ENCODE results near the gene RIMOC1. TPM values are rescaled to one million over a fixed set of nuclear protein-coding genes. Genes with fewer than 3 reads are reported as not detected.

Gene RIMOC1
- total and polyA plus RNA-seq, 2 donors (not counting 1 experiment from before 2014, with no cell fraction given) = 22.5 to 43.6 TPM

DNA sequence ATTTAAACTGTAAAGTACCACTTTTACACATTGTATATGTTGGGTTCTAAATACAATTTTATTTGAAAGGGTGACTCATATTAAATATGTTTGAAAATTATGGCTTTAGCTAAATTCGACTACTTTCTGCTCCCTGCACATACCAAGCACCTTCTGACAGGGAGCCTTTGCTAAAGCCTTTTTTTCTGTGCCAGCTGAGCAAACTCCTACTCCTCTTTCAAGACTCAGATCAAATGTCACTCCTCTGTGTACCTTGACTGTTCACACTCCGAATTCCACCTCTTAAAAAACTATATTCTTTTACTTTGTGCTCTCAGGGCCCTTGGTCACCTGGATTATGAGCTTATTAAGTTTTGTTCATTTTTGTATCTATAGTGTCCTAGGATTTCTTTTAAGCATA is 27.5 kb upstream of the RIMOC1 start:
- TF ChIP-seq EZH2 (IDR thresholded peaks at IDR 0.05; ENCODE audit: low read length, missing control alignments) (no peak), CTCF (conservative IDR thresholded peaks at IDR 0.05 in 1 of 2, IDR thresholded peaks at IDR 0.05 in 1 of 2; ENCODE audit: low read depth in 1 of 2, low read length in 2 of 2) (no peak)
- H3K36me3 ChIP-seq (ENCODE audit: control insufficient read depth, insufficient read depth, low read length) = no peaks in the 10 kb centered on the region

DNA sequence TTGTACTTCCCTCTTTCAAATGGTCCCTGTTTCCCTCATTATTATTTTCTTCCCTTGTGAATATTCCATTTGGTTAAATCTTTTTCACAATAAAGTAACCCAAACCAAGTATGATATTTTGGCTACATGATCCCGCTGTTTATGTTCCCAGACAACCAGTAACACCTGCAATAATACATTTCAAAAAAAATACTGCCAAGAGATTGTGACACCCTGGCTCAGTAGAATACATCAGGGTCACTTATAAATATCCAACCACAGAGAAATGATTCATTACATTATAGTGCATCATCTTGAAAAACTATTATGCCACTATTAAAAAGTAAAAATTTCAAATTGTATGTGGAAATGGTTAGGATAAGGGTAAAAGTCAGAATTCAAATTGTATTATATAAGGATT is 26.7 kb upstream of the RIMOC1 start:
- no peak overlapping the region for H2AFZ ChIP-seq (ENCODE audit: low read length)
- H3K9ac ChIP-seq (ENCODE audit: insufficient read depth, low read length) = no peak overlapping the region
- no peaks in the 10 kb centered on the region for H3K9me3 ChIP-seq (ENCODE audit: control insufficient read depth, insufficient read depth, low read depth, low read length)
- no peak overlapping the region for H3K4me3 ChIP-seq (replicated peaks in 1 of 4; ENCODE audit: control extremely low read depth in 1 of 4, insufficient read depth in 1 of 4, low read depth in 3 of 4, low read length in 4 of 4)
- no peak for DNase-seq (ENCODE audit: low read depth in 2 of 2)
- H3K27ac ChIP-seq (ENCODE audit: insufficient read depth, low read length) = no peak overlapping the region
- H4K20me1 ChIP-seq (ENCODE audit: control insufficient read depth, extremely low read depth, insufficient read depth, low read length) = no peaks in the 10 kb centered on the region
- H3K79me2 ChIP-seq (ENCODE audit: control insufficient read depth, insufficient read depth, low read length) = no peaks in the 10 kb centered on the region
- no peak overlapping the region for H3K4me2 ChIP-seq (ENCODE audit: extremely low read depth, insufficient read depth, low read length)
- no peak for TF ChIP-seq EZH2 (IDR thresholded peaks at IDR 0.05; ENCODE audit: low read length, missing control alignments)
- TF ChIP-seq CTCF (conservative IDR thresholded peaks at IDR 0.05 in 1 of 2, IDR thresholded peaks at IDR 0.05 in 1 of 2; ENCODE audit: low read depth in 1 of 2, low read length in 2 of 2) = no peak
- H3K4me1 ChIP-seq (ENCODE audit: control insufficient read depth, extremely low read depth, insufficient read depth, low read length) = no peaks in the 10 kb centered on the region
- H3K27me3 ChIP-seq (ENCODE audit: control insufficient read depth, insufficient read depth, low read length) = no peaks in the 10 kb centered on the region
- no peaks in the 10 kb centered on the region for H3K36me3 ChIP-seq (ENCODE audit: control insufficient read depth, insufficient read depth, low read length)

More for the DNA sequence above, 27.5 kb upstream of the RIMOC1 start:
- Histone ChIP-seq H3K27me3 (ENCODE audit: control insufficient read depth, insufficient read depth, low read length) (no peaks in the 10 kb centered on the region), H2AFZ (ENCODE audit: low read length) (no peak overlapping the region), H3K4me3 (replicated peaks in 1 of 4; ENCODE audit: control extremely low read depth in 1 of 4, insufficient read depth in 1 of 4, low read depth in 3 of 4, low read length in 4 of 4) (no peak overlapping the region), H3K4me2 (ENCODE audit: extremely low read depth, insufficient read depth, low read length) (no peak overlapping the region), H4K20me1 (ENCODE audit: control insufficient read depth, extremely low read depth, insufficient read depth, low read length) (no peaks in the 10 kb centered on the region), H3K9ac (ENCODE audit: insufficient read depth, low read length) (no peak overlapping the region), H3K27ac (ENCODE audit: insufficient read depth, low read length) (no peak overlapping the region), H3K4me1 (ENCODE audit: control insufficient read depth, extremely low read depth, insufficient read depth, low read length) (no peaks in the 10 kb centered on the region), H3K79me2 (ENCODE audit: control insufficient read depth, insufficient read depth, low read length) (no peaks in the 10 kb centered on the region), H3K9me3 (ENCODE audit: control insufficient read depth, insufficient read depth, low read depth, low read length) (no peaks in the 10 kb centered on the region)
- no peak for DNase-seq (ENCODE audit: low read depth in 2 of 2)

GRCh38 chr5:41878173-41878572 is 26.0 kb upstream of the RIMOC1 start:
- no peak overlapping the region for H3K27ac ChIP-seq (ENCODE audit: insufficient read depth, low read length)
- H3K36me3 ChIP-seq (ENCODE audit: control insufficient read depth, insufficient read depth, low read length) = no peaks in the 10 kb centered on the region
- H3K27me3 ChIP-seq (ENCODE audit: control insufficient read depth, insufficient read depth, low read length) = no peaks in the 10 kb centered on the region
- no peak overlapping the region for H3K4me2 ChIP-seq (ENCODE audit: extremely low read depth, insufficient read depth, low read length)
- H3K79me2 ChIP-seq (ENCODE audit: control insufficient read depth, insufficient read depth, low read length) = no peaks in the 10 kb centered on the region
- no peaks in the 10 kb centered on the region for H3K9me3 ChIP-seq (ENCODE audit: control insufficient read depth, insufficient read depth, low read depth, low read length)
- H3K4me1 ChIP-seq (ENCODE audit: control insufficient read depth, extremely low read depth, insufficient read depth, low read length) = no peaks in the 10 kb centered on the region
- H2AFZ ChIP-seq (ENCODE audit: low read length) = no peak overlapping the region
- DNase-seq (ENCODE audit: low read depth in 2 of 2) = no peak
- no peak for TF ChIP-seq CTCF (conservative IDR thresholded peaks at IDR 0.05 in 1 of 2, IDR thresholded peaks at IDR 0.05 in 1 of 2; ENCODE audit: low read depth in 1 of 2, low read length in 2 of 2)
- no peak for TF ChIP-seq EZH2 (IDR thresholded peaks at IDR 0.05; ENCODE audit: low read length, missing control alignments)
- H4K20me1 ChIP-seq (ENCODE audit: control insufficient read depth, extremely low read depth, insufficient read depth, low read length) = no peaks in the 10 kb centered on the region
- no peak overlapping the region for H3K4me3 ChIP-seq (replicated peaks in 1 of 4; ENCODE audit: control extremely low read depth in 1 of 4, insufficient read depth in 1 of 4, low read depth in 3 of 4, low read length in 4 of 4)
- H3K9ac ChIP-seq (ENCODE audit: insufficient read depth, low read length) = no peak overlapping the region
